ENCODE measurements around the gene ZBTB34. TPM values are rescaled to one million over a fixed set of nuclear protein-coding genes. Genes with fewer than 3 reads are reported as not detected.
"Not testable (repeated sequence)": the region's sequence is repeated elsewhere in the genome, so short reads cannot be mapped to it uniquely, and the experiment has no call there.

ZBTB34 gene, protein sequence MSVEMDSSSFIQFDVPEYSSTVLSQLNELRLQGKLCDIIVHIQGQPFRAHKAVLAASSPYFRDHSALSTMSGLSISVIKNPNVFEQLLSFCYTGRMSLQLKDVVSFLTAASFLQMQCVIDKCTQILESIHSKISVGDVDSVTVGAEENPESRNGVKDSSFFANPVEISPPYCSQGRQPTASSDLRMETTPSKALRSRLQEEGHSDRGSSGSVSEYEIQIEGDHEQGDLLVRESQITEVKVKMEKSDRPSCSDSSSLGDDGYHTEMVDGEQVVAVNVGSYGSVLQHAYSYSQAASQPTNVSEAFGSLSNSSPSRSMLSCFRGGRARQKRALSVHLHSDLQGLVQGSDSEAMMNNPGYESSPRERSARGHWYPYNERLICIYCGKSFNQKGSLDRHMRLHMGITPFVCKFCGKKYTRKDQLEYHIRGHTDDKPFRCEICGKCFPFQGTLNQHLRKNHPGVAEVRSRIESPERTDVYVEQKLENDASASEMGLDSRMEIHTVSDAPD
- total RNA-seq: 1 to 10 TPM; 7.1 to 8.1 TPM

DNA sequence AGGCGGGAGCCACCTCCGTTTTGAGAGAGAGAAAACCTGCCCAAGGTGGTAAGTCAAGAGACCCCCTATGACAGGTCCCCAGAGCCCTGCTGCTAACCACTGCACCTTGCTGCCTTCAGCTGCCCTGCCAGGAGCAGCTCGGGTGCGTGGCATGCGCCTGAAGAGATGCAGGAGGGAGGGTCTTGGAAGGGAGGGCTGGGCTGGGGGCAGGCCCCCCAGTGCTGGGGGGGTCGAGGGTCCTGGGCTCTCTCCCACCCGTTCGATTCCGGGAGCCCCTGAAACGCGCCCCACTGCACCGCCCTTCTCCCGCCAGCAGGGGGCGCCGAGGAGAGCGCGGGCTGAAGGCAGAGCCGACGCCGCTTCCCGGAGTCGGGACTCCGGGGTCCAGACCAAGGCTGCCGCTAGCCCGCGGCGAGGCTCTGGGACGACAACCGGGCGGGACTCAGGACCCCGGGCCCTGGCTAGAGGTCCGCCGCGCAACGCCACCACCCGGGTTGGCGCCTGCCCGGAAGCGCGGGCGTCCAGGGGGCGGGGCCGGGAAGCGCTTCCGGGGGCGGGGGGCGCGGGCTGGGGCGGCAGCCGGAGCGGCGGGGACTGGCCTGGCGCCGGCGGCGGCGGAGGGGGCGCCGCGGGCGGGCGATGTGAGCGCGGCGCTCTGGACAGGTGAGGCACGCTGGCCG, at the start of gene ZBTB34:
Gene ZBTB34 (plus strand): TSS at position 563 of the 680 bp plus-strand sequence. CDS start 18,761 bp downstream, outside the sequence.
- DNase-seq (peak; percentile 74 to 86), ATAC-seq (replicated peaks in 1 of 2) (peak; percentile 83 to 86)
- Mint-ChIP-seq H3K4me1 (ENCODE audit: low read depth) (peaks cover 30% of the 10 kb centered on the region), H3K27me3 (ENCODE audit: low read depth) (peaks cover 14% of the 10 kb centered on the region), H3K36me3 (ENCODE audit: insufficient read depth in 2 of 2) (peaks cover 2 to 3% of the 10 kb centered on the region in 2 donors), H3K4me3 (peak within 1 kb of the TSS; percentile 84 to 94), H3K27ac (peak within 1 kb of the TSS; percentile 81), H3K9me3 (no peaks in the 10 kb centered on the region)

DNA sequence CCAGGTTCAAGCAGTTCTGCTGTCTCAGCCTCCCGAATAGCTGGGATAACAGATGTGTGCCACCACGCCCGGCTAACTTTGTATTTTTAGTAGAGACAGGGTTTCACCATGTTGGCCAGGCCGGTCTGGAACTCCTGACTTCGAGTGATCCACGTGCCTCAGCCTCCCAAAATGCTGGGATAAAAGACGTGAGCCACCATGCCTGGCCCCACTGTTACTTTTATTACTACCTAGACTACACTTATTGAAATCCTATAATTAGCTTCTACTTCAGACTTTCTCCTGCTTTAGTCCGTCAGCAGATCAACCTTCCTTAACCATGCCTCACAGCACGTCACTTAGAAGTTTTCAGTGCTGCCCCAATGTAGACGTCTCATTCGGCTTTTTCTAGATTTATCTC, 47.4 kb upstream of the ZBTB34 start:
- peaks cover 4 to 8% of the 10 kb centered on the region in 2 donors for H3K9me3 Mint-ChIP-seq
- peaks cover 20 to 48% of the 10 kb centered on the region in 2 donors for H3K36me3 Mint-ChIP-seq (ENCODE audit: insufficient read depth in 2 of 2)
- no peak overlapping the region for H3K4me3 Mint-ChIP-seq
- H3K27me3 Mint-ChIP-seq (ENCODE audit: low read depth): no peaks in the 10 kb centered on the region
- H3K4me1 Mint-ChIP-seq (ENCODE audit: low read depth): peaks cover 7% of the 10 kb centered on the region
- no peak for DNase-seq
- no peak for ATAC-seq (replicated peaks in 1 of 2)
- H3K27ac Mint-ChIP-seq: no peak overlapping the region

DNA sequence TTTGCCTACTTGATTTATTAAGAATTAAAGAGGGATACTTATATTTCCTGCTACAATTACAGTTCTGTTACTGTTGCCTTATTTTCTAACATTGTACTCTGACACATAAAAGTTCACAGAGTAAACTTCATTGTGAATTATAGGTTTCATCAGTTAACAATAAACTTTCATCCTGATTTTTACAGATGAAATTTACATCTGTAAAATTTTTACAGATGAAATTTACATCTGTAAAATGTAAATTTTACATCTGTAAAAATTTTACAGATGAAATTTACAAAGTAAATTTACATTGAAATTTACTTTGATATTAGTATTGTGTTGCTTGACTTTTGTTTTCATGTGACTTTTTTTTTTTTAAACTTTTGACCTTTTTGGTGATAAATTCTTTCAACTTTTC, 46.3 kb upstream of the ZBTB34 start:
- H3K4me3 Mint-ChIP-seq: no peak overlapping the region
- peaks cover 8 to 10% of the 10 kb centered on the region in 2 donors for H3K9me3 Mint-ChIP-seq
- DNase-seq (no peak), ATAC-seq (replicated peaks in 1 of 2) (no peak)
- peaks cover 26 to 58% of the 10 kb centered on the region in 2 donors for H3K36me3 Mint-ChIP-seq (ENCODE audit: insufficient read depth in 2 of 2)
- H3K27ac Mint-ChIP-seq: no peak overlapping the region
- H3K4me1 Mint-ChIP-seq (ENCODE audit: low read depth): peaks cover 14% of the 10 kb centered on the region
- no peaks in the 10 kb centered on the region for H3K27me3 Mint-ChIP-seq (ENCODE audit: low read depth)

DNA sequence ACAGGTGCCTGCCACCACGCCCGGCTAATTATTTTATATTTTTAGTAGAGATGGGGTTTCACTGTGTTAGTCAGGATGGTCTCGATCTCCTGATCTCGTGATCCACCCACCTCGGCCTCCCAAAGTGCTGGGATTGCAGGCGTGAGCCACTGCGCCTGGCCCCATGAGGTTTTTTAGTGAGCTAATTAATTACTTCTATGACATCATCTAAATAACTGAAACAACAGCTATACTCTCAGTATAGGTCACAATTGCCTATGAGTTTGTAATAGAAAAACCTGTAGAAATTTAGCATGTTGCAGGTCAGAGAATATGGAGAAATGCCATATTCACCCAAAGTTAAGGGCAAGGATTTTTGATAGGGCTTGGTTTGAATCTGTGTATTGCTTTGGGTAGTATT, 42.8 kb upstream of the ZBTB34 start:
- ATAC-seq (replicated peaks in 1 of 2); H3K27ac Mint-ChIP-seq; DNase-seq; H3K27me3 Mint-ChIP-seq (ENCODE audit: low read depth); H3K4me3 Mint-ChIP-seq: not testable (repeated sequence)
- H3K4me1 Mint-ChIP-seq (ENCODE audit: low read depth): peaks cover 25% of the 10 kb centered on the region
- H3K36me3 Mint-ChIP-seq (ENCODE audit: insufficient read depth in 2 of 2): peaks cover 28 to 70% of the 10 kb centered on the region in 2 donors
- peaks cover 9 to 11% of the 10 kb centered on the region in 2 donors for H3K9me3 Mint-ChIP-seq

DNA sequence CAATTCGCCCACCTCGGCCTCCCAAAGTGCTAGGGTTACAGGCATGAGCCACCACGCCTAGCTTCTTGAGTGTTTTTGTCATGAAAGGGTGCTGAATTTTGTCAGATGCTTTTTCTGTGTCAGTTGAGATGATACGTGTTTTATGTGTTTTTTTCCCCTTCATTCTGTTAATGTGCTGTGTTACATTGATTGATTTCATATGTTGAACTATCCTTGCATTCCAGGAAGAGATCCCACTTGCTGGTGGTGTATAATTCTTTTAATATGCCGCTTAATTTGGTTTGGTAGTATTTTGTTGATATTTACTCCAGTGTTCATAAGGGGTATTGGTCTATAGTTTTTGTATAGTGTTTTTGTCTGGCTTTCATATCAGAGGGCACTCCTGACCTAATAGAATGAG, 42.0 kb upstream of the ZBTB34 start:
- Mint-ChIP-seq H3K4me3 (no peak overlapping the region), H3K36me3 (ENCODE audit: insufficient read depth in 2 of 2) (peaks cover 25 to 61% of the 10 kb centered on the region in 2 donors), H3K9me3 (peaks cover 7 to 11% of the 10 kb centered on the region in 2 donors), H3K27me3 (ENCODE audit: low read depth) (no peaks in the 10 kb centered on the region), H3K27ac (no peak overlapping the region), H3K4me1 (ENCODE audit: low read depth) (peaks cover 25% of the 10 kb centered on the region)
- DNase-seq (no peak), ATAC-seq (replicated peaks in 1 of 2) (no peak)

DNA sequence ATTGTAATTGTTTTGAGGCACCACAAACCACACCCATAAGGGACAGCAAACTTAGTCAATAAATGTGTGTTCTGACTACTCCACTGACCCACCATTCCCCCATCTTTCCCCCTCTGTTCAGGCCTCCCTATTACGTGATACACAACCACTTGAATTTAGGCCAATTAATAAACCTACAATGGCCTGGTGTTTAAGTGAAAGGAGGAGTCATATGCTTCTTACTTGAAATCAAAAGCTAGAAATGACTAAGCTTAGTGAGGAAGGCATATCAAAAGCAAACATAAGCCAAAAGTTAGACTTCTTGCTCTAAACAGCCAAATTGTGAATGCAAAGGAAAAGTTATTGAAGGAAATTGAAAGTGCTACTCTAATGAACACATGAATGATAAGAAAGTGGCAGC, 41.0 kb upstream of the ZBTB34 start:
- Mint-ChIP-seq H3K4me3 (peak overlapping the region; percentile 3 to 13), H3K27me3 (ENCODE audit: low read depth) (no peaks in the 10 kb centered on the region), H3K9me3 (peaks cover 7 to 11% of the 10 kb centered on the region in 2 donors), H3K36me3 (ENCODE audit: insufficient read depth in 2 of 2) (peaks cover 26 to 53% of the 10 kb centered on the region in 2 donors), H3K4me1 (ENCODE audit: low read depth) (peaks cover 25% of the 10 kb centered on the region), H3K27ac (no peak overlapping the region)
- ATAC-seq (replicated peaks in 1 of 2) (peak; percentile 90 to 94), DNase-seq (no peak)

DNA sequence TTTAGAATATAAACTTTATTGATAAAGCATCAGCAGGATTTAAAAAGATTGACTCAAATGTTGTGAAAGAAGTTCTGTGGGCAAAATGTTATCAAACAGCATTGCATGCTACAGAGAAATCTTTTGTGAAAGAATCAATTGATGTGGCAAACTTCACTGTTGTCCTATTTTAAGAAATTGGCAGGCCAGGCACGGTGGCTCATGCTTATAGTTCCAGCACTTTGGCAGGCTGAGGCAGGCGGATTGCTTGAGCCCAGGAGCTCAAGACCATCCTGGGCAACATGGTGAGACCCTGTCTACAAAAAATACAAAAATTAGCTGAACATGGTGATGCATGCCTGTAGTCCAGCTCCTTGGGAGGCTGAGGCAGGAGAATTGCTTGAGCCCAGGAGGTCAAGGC, 38.2 kb upstream of the ZBTB34 start:
- ATAC-seq (replicated peaks in 1 of 2): no peak
- H3K9me3 Mint-ChIP-seq: peaks cover 1 to 7% of the 10 kb centered on the region in 2 donors
- H3K27ac Mint-ChIP-seq: no peak overlapping the region
- DNase-seq: no peak
- no peak overlapping the region for H3K4me3 Mint-ChIP-seq
- H3K27me3 Mint-ChIP-seq (ENCODE audit: low read depth): no peaks in the 10 kb centered on the region
- peaks cover 18% of the 10 kb centered on the region for H3K4me1 Mint-ChIP-seq (ENCODE audit: low read depth)
- peaks cover 22 to 40% of the 10 kb centered on the region in 2 donors for H3K36me3 Mint-ChIP-seq (ENCODE audit: insufficient read depth in 2 of 2)

DNA sequence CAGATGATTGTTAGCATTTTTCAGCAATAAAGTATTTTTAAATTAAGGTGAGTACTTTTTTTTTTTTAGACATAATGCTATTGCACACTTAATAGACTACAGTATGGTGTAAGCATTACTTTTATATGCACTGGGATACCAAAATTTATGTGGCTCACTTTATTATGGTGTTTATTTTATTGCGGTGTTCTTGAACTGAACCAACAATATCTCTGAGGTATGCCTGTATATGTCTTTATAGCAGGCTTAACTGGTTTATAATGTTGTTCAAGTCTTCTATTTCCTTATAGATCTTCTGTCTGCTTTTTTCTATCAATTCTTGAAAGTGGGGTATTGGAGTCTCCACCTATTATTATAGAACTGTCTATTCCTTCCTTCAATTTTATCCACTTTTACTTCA, 37.6 kb upstream of the ZBTB34 start:
- Mint-ChIP-seq H3K4me3 (no peak overlapping the region), H3K36me3 (ENCODE audit: insufficient read depth in 2 of 2) (peaks cover 20 to 35% of the 10 kb centered on the region in 2 donors), H3K27ac (no peak overlapping the region), H3K9me3 (peaks cover 1 to 7% of the 10 kb centered on the region in 2 donors), H3K27me3 (ENCODE audit: low read depth) (no peaks in the 10 kb centered on the region), H3K4me1 (ENCODE audit: low read depth) (peaks cover 18% of the 10 kb centered on the region)
- DNase-seq (no peak), ATAC-seq (replicated peaks in 1 of 2) (no peak)

DNA sequence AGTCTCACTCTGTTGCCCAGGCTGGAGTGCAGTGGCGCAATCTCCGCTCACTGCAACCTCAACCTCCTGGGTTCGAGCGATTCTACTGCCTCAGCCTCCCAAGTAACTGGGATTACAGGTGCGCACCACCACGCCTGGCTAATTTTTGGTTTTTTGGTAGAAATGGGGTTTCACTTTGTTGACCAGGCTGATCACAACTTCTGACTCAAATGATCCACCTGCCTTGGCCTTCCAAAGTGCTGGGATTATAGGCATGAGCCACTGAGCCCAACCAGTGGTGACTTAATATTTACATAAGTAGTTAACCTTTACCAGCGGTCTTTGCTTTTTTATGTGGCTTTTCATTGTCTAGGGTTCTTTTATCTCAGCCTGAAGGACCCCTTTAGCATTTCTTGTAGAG, 36.4 kb upstream of the ZBTB34 start:
- DNase-seq; H3K27me3 Mint-ChIP-seq (ENCODE audit: low read depth); H3K27ac Mint-ChIP-seq; H3K9me3 Mint-ChIP-seq; H3K4me3 Mint-ChIP-seq; ATAC-seq (replicated peaks in 1 of 2): not testable (repeated sequence)
- Mint-ChIP-seq H3K36me3 (ENCODE audit: insufficient read depth in 2 of 2) (peaks cover 13 to 26% of the 10 kb centered on the region in 2 donors), H3K4me1 (ENCODE audit: low read depth) (peaks cover 16% of the 10 kb centered on the region)

DNA sequence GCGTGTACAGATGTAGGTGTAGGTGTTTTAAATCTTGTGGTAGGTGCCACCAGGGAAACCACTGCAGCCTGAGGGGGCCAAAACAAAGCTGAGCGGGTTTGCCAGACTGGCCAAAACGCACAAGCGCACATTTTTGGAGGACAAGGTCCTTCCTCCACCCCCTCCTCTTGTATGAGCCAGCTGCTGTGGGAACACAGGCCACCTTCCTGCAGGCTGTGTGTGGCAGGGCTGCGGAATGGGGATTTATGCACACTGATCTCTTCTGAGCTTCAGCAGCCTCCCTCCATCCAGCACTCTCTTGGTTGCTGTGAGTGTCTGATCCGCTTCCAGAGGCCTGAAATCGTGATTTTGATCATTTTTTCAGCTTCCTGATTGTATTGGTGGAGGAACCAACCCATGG, 33.2 kb upstream of the ZBTB34 start:
- ATAC-seq (replicated peaks in 1 of 2) (no peak), DNase-seq (no peak)
- no peak overlapping the region for H3K27ac Mint-ChIP-seq
- no peak overlapping the region for H3K4me3 Mint-ChIP-seq
- H3K27me3 Mint-ChIP-seq (ENCODE audit: low read depth): no peaks in the 10 kb centered on the region
- H3K9me3 Mint-ChIP-seq: no peaks in the 10 kb centered on the region
- H3K36me3 Mint-ChIP-seq (ENCODE audit: insufficient read depth in 2 of 2): peaks cover 8% of the 10 kb centered on the region in 2 donors
- H3K4me1 Mint-ChIP-seq (ENCODE audit: low read depth): peaks cover 19% of the 10 kb centered on the region

DNA sequence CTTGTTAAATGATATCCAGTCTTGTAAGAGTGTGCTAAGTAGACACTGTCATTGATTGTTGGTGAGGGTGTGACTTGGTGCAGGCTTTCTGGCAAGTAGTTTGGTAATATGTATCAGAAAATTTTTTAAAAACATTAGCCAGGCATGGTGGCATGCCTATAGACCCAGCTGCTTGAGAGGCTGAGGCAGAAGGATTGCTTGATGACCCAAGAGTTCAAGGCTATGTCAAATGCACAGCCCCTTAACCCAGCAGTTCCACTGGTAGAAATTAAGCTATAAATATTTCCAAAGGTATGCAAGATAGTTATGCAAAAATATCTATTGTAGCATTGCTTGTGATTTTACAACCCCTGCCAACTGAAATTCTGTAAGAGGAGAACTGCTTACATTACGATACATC, 31.4 kb upstream of the ZBTB34 start:
- Mint-ChIP-seq H3K4me3 (no peak overlapping the region), H3K36me3 (ENCODE audit: insufficient read depth in 2 of 2) (peaks cover 13 to 19% of the 10 kb centered on the region in 2 donors), H3K4me1 (ENCODE audit: low read depth) (peaks cover 19% of the 10 kb centered on the region), H3K9me3 (no peaks in the 10 kb centered on the region), H3K27me3 (ENCODE audit: low read depth) (no peaks in the 10 kb centered on the region), H3K27ac (no peak overlapping the region)
- DNase-seq (no peak), ATAC-seq (replicated peaks in 1 of 2) (no peak)

DNA sequence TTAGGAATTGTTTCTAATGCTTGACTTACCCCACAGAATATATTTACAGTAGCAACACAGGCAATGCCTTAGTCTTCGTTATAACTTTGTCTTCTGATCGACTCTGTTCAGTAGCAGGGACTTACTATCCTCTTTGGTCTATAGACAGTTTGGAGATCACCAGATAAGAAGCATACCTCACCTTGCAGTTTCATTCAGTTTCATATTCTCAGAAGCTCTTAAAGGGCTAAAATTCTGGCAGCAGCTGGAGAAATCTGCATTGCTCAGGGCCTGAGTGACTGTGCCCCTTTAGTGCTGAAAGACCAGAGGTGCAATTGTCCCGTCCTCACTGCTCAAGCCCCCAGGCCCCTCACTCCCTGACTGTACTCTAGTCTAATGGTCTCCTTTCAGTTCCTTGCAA, 29.6 kb upstream of the ZBTB34 start:
- H3K4me3 Mint-ChIP-seq: no peak overlapping the region
- H3K9me3 Mint-ChIP-seq: no peaks in the 10 kb centered on the region
- peaks cover 28% of the 10 kb centered on the region for H3K4me1 Mint-ChIP-seq (ENCODE audit: low read depth)
- DNase-seq: no peak
- H3K27me3 Mint-ChIP-seq (ENCODE audit: low read depth): no peaks in the 10 kb centered on the region
- H3K27ac Mint-ChIP-seq: no peak overlapping the region
- peaks cover 12 to 22% of the 10 kb centered on the region in 2 donors for H3K36me3 Mint-ChIP-seq (ENCODE audit: insufficient read depth in 2 of 2)
- ATAC-seq (replicated peaks in 1 of 2): peak; percentile 61 to 65

DNA sequence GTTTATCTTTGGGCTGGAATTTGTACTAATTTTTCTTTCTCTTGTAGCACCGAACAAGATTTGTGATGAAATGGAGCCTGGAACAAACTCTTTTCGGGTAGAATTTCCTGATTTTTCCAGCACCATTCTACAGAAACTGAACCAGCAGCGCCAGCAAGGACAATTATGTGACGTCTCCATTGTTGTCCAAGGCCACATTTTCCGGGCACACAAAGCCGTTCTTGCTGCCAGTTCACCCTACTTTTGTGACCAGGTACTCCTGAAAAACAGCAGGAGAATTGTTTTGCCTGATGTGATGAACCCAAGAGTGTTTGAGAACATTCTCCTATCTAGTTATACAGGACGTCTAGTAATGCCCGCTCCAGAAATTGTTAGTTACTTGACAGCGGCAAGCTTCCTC, 28.0 kb upstream of the ZBTB34 start:
- peaks cover 10 to 19% of the 10 kb centered on the region in 2 donors for H3K36me3 Mint-ChIP-seq (ENCODE audit: insufficient read depth in 2 of 2)
- H3K4me1 Mint-ChIP-seq (ENCODE audit: low read depth): peaks cover 44% of the 10 kb centered on the region
- H3K27ac Mint-ChIP-seq: no peak overlapping the region

More for the DNA sequence above, 28.0 kb upstream of the ZBTB34 start:
- Mint-ChIP-seq H3K9me3 (no peaks in the 10 kb centered on the region), H3K27me3 (ENCODE audit: low read depth) (no peaks in the 10 kb centered on the region), H3K4me3 (no peak overlapping the region)
- DNase-seq (no peak), ATAC-seq (replicated peaks in 1 of 2) (no peak)

All from activated T-cell treated with anti-CD3 and anti-CD28 coated beads, Interleukin-2, amount 50 U/mL, for 72 hours (primary cell).